GM21786 (cell line): ENCODE data around the gene CSF3R.
"Not testable (repeated sequence)": the region's sequence is repeated elsewhere in the genome, so short reads cannot be mapped to it uniquely, and the experiment has no call there.

Experiments
- ATAC-seq: cut with Tn5 transposase; IDR thresholded peaks from one replicate; pipeline ENCODE4 v1.9.1; 2021; ENCODE audit not compliant: unreplicated experiment

Gene CSF3R

DNA sequence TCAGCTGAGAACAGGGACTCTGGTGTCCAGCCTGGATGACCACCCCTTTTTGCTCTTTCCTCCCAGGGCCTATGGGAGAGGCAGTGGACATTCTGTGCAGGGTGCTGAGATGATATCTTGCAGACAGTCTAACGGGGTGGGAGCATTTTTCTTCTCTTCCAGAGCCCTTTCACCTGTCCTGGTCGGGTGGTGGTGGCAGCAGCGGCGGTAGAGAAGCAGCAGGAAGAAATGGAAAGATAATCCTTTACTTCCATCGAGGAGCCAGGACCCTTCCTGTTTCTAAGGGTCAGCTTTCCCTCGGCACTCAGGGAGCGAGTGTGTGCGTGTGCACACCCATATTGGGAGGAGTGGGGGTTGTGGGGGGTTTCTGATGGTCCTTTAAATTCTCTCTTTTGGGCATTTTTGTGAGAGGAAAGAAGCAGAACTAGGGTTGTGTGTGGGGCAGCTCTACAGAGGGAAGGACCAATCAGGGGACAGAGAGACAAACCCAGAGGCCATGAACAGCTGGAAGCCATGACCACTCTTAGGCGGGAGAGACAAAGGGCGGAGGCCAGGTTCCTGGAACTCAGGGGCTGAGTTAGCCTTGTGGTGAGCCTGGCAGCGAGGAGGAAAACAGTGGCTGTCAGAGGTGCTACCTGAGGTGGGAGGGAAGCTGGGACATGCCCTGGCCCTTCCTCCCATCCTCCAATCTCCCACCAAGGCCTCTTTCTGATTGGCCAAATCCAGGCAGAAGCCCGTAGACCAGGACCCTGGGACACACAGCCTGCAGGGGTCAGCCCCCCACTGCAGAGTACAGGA is 31.2 kb upstream of the CSF3R start:
- ATAC-seq = no peak

DNA sequence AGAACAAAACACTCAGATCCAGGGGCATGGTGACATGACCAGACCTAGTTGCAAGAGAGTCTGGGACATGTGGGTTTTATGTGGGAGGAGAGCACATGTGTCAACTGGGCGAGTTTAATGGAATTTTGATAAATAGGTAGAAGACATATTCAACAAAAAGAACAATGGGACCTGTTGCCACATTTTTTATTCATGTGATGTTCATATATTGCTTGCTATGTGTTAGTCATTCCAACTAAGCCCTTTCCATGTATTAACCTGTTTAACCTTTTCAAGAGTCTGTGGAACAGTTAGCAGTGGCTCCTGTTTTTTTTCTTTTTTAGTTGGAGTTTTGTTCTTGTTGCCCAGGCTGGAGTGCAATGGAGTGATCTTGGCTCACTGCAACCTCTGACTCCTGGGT is 30.1 kb upstream of the CSF3R start:
- ATAC-seq = no peak

DNA sequence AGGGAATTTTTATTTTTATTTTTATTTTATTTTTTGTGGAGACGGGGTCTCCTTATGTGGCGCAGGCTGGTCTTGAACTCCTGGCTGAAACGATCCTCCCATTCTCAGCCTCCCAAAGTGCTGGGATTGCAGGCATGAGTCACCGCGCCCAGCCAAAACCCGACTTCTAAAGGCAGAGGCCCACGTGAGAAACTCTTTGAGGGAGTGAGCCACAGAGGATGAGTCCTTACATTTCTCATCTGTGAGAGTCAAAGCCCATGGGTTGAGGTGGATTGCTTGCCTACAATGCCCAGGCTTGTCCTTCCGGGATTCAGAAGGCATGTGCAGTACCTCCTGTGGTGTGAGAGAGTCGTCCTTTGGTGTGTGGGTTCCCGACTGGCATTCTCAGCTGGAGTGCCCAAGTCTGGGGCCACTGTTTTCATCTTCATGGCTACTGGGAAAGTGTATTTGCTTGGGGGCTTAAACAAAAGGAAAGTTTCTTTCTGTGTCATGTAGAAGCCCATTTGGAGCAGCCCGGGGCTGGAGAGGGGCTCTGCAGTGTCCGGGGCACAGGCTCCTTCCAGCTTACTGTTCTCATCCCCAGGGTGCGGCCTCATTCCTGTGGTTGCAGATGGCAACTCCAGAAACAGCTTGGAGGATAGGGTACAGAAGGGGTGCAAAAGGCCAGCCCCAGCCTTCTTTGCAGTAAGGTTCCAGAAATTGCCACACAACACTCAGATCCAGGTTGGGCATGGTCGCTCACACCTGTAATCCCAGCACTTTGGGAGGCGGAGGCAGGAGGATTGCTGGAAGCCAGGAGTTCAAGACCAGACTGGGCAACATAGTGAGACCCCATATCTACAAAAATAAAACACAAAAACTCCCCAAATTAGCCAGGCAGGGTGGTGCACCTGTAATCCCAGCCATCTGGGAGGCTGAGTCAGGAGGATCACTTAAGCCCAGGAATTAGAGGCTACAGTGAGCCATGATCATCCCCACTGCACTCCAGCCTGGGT is 29.4 kb upstream of the CSF3R start:
- ATAC-seq = no peak

DNA sequence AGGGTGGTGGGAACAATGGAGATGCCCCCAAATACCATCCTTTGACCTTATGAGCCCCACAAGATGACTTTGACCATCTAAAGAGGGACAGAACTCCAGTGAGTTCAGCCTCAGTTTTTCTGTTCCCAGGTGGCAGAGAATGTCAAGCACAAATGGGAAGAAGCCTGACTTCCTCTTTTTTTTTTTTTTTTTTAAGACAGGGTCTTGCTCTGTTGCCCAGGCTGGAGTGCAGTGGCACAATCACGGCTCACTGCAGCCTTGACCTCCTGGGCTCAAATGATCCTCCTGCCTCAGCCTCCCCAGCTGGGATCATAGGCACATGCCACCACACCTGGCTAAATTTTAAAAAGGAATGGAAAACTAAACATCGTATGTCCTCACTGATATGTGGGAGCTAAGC is 28.5 kb upstream of the CSF3R start:
- ATAC-seq = not testable (repeated sequence)

DNA sequence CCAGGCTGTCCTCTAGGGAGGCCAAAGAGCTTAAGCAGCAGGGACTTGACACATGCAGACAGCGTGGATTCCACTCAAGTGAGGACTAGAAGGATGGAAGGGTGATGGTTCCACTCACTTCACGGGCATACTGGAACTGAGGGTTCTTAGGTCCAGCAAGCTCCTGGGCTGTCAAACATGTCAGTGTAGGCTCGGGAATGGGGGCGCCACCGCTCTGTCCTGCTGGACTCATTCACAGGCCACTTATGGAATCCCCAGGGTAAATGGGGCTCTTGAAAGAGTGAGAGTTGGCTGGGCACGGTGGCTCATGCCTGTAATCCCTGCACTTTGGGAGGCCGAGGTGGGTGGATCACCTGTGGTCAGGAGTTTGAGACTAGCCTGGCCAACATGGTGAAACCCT is 27.7 kb upstream of the CSF3R start:
- no peak for ATAC-seq

DNA sequence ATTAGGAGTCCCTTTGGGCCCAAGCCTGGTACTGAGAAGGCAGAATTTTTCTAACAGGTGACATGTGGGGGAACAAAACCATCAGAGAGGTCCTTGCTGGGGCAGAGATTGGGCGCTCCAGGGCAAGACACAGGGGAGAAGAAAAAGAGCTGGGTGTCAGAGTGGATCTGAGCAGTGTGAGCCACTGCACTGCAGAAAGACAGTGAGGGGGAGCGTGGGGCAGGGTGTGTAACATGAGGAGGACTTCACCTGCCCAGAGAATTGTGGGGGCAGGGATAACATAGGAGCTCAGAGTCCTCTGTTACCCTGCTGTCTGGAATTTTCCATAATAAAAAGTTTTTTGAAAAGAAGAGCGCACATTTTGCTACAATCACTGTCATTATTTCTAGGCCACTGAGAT is 25.5 kb upstream of the CSF3R start:
- ATAC-seq = no peak

DNA sequence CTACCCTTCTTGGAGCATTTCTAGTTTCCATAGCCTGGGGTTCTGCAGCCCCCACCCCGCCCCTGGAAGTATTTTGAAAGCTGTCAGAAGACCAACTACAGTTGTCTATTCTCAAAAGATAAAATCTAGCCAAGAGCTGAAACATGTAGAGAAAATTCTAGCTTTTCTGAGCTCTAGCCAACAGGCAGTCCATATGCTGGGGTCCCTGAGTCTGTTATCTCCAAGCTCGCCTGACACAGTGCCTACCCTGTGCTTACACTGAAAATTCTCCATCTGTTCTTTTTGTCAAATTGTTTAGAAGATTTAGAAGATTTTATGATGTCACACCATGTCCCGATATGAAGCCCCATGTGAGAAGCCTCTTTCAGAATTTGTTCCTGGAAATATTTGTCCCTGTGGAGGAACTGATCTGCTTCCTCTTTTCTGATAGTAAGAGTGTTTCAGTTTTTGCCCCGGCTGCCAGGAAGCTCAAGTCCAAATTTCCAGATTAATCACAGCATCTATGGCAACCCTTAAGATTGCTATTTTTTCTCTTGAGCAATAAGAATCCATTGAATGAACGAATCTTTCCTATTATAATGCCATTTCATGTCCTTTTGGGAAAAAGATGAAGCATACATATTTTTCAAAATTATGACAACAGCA is 23.7 kb upstream of the CSF3R start:
- no peak for ATAC-seq

DNA sequence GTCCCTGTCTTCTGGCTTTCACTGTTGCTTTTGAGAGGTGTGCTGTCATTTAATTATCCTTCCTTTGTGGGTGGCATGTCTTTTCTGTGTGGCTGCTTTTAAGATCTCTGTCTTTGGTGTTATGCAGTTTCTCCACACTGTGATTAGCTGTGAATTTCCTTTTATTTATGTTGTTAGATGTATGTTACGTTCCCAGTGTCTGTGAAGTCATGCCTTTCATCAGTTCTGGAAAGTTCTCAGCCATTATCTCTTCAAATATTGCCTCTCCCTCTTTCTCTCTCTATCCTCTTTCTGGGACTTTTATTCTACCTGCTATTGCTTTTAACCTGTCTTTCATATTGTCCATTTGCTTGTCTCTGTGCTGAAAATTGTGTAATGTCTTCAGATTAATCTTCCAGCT is 21.0 kb upstream of the CSF3R start:
- no peak for ATAC-seq

DNA sequence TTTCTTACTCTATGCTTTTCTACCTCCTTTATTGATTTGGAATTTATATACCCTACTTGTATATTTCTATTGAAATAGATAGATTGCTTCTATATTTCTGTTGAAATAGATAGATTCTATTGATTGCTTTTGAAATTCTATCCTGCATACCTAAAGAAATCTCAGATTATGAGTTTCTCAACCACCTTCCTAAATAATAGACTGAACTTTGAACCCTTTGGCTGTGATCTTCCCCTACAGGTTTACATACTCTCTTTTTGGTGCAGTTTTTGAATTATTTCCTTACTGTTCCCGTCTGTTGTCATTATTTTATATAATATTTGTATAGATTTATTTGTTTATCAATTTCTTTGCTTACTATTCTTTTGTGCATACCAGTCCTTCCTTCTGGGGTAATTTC is 20.4 kb upstream of the CSF3R start:
- no peak for ATAC-seq

DNA sequence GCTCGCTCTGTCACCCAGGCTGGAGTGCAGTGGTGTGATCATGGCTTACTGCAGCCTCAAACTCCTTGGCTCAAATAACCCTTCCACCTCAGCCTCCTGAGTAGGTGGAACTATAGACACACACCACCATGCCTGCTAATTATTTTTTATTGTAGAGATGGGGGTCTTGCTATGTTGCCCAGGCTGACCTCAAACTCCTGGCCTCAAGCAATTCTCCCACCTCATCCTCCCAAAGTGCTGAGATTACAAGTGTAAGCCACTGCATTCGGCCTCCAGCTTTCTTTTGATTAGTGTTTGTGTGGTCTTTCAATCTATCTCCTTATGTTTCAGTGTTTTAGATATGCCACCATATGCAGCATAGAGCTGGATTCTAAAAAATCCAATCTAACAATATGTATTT is 19.9 kb upstream of the CSF3R start:
- ATAC-seq = no peak

DNA sequence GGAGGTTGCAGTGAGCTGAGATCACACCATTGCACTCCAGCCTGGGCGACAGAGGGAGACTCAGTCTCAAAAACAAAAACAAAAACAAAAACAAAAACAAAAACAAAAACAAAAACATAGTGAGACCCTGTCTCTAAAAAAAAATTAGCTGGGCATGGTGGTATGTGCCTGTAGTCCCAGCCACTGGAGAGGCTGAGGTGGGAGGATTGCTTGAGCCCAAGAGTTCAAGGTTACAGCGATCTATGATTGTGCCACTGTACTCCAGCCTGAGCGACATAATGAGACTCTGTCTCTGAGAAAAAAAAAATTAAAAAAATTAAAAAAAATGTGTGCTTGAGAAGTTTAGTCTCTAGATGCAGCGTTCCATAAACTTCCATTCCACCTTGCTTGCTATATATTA is 19.2 kb upstream of the CSF3R start:
- ATAC-seq = not testable (repeated sequence)

DNA sequence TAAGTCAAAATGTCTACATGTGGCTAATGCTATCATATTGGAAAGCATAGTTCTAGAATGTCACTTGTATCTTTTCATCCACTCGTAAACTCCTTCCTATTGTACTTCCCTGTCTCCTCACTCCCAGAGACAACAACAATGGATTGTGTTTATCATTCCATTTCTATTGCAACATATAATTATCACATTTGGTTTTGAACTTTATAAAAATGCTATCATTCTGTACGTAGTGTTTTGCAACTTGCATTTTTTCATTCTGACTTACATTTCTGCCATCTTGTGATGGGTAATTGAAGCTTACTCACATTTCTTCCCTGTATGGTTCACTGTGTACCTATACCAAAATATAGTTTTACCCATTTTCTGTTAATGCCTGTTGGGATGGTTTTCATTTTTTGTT is 14.5 kb upstream of the CSF3R start:
- ATAC-seq = no peak

DNA sequence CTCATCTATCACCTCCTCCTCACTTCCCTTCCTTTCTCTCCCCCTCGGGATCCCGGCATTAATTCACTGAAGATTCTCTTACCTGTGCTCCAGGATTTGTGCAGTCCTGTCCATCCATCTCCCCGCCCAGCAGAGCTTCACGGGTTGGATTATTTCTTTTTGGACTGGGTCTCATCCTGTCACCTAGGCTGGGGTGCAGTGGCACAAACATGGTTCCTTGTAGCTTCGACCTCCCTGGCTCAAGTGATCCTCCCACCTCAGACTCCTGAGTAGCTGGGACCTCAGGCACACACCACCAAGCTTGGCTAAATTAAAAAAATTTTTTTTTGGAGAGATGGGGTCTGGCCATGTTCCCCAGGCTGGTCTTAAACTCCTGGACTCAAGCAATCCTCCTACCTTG is 12.3 kb upstream of the CSF3R start:
- ATAC-seq = no peak

DNA sequence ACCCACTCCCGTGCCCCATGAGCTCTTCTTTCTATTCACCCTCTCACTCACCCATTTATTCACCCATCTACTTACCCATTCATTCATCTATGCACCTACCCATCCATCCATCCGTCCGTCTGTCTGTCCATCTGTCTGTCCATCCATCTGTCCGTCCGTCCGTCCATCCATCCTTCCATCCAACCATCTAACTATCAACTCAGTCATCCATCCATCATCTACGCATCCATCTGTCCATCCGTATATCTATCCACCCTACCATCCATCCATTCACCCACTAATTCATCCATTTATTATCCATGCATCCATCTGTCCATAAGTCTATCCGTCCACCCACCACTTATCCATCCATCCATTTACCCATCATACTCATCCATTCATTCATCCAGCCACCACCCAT is 10.8 kb upstream of the CSF3R start:
- ATAC-seq = no peak

DNA sequence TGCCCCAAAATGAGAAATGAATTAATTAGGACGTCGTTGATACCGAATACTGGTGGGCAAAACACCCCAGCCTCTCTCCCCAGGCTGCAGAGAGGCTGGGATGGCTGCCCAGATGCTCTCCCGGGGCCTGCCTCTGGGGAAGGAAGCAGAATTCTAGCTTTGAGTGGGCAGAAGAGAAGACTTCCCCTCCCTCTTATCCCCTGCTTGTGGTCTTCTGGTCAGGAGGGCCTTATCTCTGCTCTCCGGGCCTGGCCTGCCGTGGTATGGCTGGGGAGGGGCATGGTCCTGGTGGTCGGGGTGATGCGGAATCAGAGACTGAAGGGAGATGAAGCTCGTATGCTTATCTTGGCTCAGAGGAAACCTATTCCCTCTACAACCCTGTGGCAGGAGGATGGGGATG is 9.8 kb upstream of the CSF3R start:
- no peak for ATAC-seq

DNA sequence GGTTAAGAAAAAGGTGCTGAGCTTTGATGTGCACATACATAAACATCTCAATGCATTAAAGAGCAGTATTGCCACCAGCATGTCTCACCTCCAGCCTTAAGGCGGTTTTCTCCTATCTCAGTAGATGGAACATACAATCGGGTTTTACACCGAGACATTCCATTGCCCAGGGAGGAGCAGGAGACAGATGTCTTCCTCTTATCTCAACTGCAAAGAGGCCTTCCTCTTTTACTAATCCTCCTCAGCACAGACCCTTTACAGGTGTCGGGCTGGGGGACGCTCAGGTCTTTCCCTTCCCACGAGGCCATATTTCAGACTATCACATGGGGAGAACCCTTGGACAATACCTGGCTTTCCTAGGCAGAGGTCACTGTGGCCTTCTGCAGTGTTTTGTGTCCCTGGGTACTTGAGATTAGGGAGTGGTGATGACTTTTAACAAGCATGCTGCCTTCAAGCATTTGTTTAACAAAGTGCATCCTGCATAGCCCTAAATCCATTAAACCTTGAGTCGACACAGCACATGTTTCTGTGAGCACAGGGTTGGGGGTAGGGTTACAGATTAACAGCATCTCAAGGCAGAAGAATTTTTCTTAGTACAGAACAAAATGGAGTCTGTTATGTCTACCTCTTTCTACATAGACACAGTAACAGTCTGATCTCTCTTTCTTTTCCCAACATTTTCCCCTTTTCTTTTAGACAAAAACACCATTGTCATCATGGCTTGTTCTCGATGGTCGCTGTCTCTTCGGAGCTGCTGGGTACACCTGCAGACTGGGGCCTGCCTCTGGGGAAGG is 6.7 kb upstream of the CSF3R start:
- not testable (repeated sequence) for ATAC-seq

DNA sequence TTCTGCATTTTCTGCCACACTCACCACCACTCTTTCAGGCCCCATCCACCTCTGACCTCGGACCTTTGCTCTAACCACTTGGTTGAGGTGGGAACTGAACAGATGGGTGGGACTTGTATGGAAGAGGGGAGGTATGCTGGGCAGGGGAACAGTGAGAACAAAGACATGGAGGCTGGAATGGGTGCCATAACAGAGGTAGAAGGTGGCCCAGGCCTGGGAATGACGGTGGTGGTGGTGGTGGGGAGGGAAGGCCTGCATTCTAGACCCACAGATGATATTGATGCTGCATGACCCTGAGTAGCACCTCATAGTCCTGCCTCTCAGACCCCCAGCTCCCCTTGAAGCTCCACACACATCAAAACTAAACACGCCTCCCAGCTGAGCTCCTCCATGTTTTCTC is 5.2 kb upstream of the CSF3R start:
- no peak for ATAC-seq

DNA sequence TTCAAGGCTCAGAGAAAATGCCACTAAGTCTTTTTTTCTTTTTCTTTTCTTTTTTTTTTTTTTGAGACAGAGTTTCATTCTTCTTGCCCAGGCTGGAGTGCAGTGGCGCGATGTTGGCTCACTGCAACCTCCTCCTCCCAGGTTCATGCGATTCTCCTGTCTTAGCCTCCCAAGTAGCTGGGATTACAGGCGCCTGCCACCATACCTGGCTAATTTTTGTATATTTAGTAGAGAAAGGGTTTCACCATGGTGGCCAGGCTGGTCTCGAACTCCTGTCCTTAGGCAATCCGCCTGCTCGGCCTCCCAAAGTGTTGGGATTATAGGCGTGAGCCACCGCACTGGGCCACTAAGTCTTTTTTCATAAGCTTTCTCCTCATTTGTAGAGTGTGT is 4.6 kb upstream of the CSF3R start:
- not testable (repeated sequence) for ATAC-seq

DNA sequence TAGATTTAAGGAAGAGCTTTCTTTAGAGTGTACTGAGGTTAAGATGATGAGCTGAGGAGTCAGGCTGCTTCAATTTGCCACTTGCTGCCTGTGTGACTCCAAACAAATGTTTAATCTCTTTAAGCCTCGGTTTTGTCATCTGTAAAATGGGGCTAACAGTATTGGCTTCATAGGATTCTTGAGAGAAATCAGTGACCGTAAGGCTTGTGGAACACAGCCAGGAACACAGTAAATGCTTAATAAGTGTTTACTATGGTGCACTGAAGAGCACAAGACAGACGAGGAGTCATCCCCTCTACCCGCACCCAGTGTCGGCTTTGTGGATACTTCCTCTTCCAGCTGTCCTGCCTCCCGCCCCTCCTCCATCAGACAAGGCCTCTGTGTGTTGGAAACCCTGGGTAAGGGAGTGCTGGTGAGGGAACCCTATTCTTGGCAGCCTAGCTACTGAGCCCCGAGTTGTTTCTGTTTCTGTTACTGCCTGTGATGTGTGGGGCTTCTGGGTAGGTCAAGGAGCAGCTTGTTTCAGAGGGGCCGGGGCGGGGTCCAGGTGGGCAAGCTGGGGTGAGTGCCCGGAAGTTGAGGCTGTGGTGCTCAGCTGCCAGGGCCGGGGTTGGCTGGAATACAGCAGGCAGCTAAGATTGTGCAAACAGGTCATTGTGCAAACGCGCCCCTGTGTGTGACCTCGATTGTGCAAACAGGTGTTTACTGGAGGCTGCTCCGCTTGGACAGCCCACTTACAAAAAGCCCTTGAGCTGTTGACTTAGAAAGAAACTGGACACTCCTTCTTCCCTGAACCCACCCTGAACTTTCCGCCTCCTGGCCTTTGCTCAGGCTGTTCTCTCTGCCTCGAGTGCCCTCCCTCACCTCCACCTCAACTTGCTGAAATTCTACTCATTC is 4.0 kb upstream of the CSF3R start:
- ATAC-seq = no peak

DNA sequence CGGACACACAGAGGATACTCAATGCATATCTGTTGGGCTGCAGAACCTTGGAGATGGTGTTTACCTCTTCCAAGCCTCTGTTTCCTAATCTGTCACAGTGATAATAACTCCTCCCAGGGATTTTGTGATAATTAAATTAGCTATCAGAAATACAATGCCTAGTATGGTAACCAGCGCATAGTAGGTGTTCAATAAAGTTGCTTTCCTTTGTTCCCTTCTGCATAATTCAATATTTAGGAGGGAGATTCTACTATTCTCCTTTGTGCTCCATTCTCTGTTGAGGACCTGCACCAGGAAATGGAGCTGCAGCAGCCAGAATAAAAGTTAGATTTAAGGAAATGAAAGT is 3.4 kb upstream of the CSF3R start:
- no peak for ATAC-seq
